Panc1 (cell line): Measurements from ENCODE around the gene DRD4.

Experiments
- CTCF ChIP-seq: fragments of 450-650 bp; IDR thresholded peaks from 2 replicates; pipeline ENCODE4 v1.5.1; 2017; ENCODE audit warnings: mild to moderate bottlenecking
- POLR2AphosphoS5 ChIP-seq: IDR thresholded peaks from 2 replicates; pipeline ENCODE4 v1.6.1; 2012; ENCODE audit warnings: mild to moderate bottlenecking, low read depth, low read length, moderate library complexity
- REST ChIP-seq, 2 experiments: IDR thresholded peaks; 2 replicates each; pipeline ENCODE4 v1.6.1; 2011 to 2012; ENCODE audit warnings: low read depth in 2 of 2, control low read depth in 1 of 2, low read length in 1 of 2, mild to moderate bottlenecking in 1 of 2, moderate library complexity in 1 of 2; ENCODE audit not compliant: insufficient read depth in 1 of 2

GRCh38 chr11:630871-631270 is 6.2 kb upstream of the DRD4 start:
- TF ChIP-seq CTCF (no peak), REST (IDR thresholded peaks at IDR 0.05; ENCODE audit: insufficient read depth in 1 of 2, low read depth in 2 of 2, low read length in 1 of 2) (no peak), POLR2AphosphoS5 (no peak)
